Panc1 (cell line): ENCODE measurements around the gene RCOR1. TPM values are rescaled to one million over a fixed set of nuclear protein-coding genes. Genes with fewer than 3 reads are reported as not detected.

Experiments
- ATAC-seq: fragments of 200-7000 bp; cut with Tn5 transposase; 2 replicates; pipeline ENCODE4 v1.9.1; 2020; ENCODE audit warnings: mild to moderate bottlenecking, moderate library complexity
- BruUV-seq: library from RNA; stranded (reverse); fragments of 400-500 nt; replicated peaks from 2 replicates; lab custom pipeline; 2021; lab: Mats Ljungman, UMichigan
- CTCF ChIA-PET: fragments of 300-600 bp; sonication (Branson Sonifier 250); formaldehyde crosslinking; loops from one replicate; lab custom pipeline; 2022; ENCODE audit warnings: antibody characterized with exemption; lab: Charles Lee
- POLR2A ChIA-PET: fragments of 300-600 bp; sonication (Branson Sonifier 250); formaldehyde crosslinking; loops from one replicate; lab custom pipeline; 2022; ENCODE audit warnings: antibody characterized with exemption; lab: Charles Lee
- DNase-seq: peaks from one replicate; pipeline ENCODE4 v3.0.0-alpha.2; 2010; ENCODE audit warnings: low read depth, low spot score
- H3K27ac ChIP-seq: 2 replicates; pipeline ENCODE4 v1.5.1; 2011; ENCODE audit warnings: mild to moderate bottlenecking, low read length, inconsistent platforms
- H3K27me3 ChIP-seq: fragments of 200-500 bp; sonication (Bioruptor generic); 2 replicates; pipeline ENCODE4 v1.6.0; 2014; ENCODE audit warnings: low read length, inconsistent platforms; ENCODE audit not compliant: control insufficient read depth, insufficient read depth
- H3K36me3 ChIP-seq: fragments of 200-500 bp; sonication (Bioruptor generic); 2 replicates; pipeline ENCODE4 v1.5.1; 2014; ENCODE audit warnings: inconsistent platforms, mild to moderate bottlenecking, low read length, moderate library complexity; ENCODE audit not compliant: control insufficient read depth, insufficient read depth
- H3K4me1 ChIP-seq: 2 replicates; pipeline ENCODE4 v1.5.1; 2011; ENCODE audit warnings: inconsistent platforms, mild to moderate bottlenecking, low read length, moderate library complexity; ENCODE audit not compliant: control insufficient read depth, insufficient read depth
- H3K4me3 ChIP-seq, 2 experiments: 2 replicates each; pipeline ENCODE4 v1.5.1; 2011 to 2012; ENCODE audit warnings: low read depth in 2 of 2, low read length in 2 of 2, mild to moderate bottlenecking in 2 of 2, inconsistent platforms in 1 of 2, moderate library complexity in 1 of 2
- H3K9me3 ChIP-seq: fragments of 200-500 bp; sonication (Bioruptor generic); 2 replicates; pipeline ENCODE4 v1.5.1; 2014; ENCODE audit warnings: low read depth, mild to moderate bottlenecking, inconsistent platforms, low read length, moderate library complexity; ENCODE audit not compliant: control insufficient read depth, insufficient read depth
- CTCF ChIP-seq: fragments of 450-650 bp; IDR thresholded peaks from 2 replicates; pipeline ENCODE4 v1.5.1; 2017; ENCODE audit warnings: mild to moderate bottlenecking
- POLR2AphosphoS5 ChIP-seq: IDR thresholded peaks from 2 replicates; pipeline ENCODE4 v1.6.1; 2012; ENCODE audit warnings: mild to moderate bottlenecking, low read depth, low read length, moderate library complexity
- REST ChIP-seq, 2 experiments: IDR thresholded peaks; 2 replicates each; pipeline ENCODE4 v1.6.1; 2011 to 2012; ENCODE audit warnings: low read depth in 2 of 2, control low read depth in 1 of 2, low read length in 1 of 2, mild to moderate bottlenecking in 1 of 2, moderate library complexity in 1 of 2; ENCODE audit not compliant: insufficient read depth in 1 of 2
- SIN3A ChIP-seq: IDR thresholded peaks from 2 replicates; pipeline ENCODE4 v1.6.1; 2012; ENCODE audit warnings: low read depth, mild to moderate bottlenecking, low read length, moderate library complexity, borderline replicate concordance; ENCODE audit not compliant: insufficient read depth
- TCF7L2 ChIP-seq: IDR thresholded peaks from 2 replicates; pipeline ENCODE4 v1.6.1; 2011; ENCODE audit warnings: mild to moderate bottlenecking, low read depth, low read length, inconsistent platforms
- in situ Hi-C: cut with HindIII; loops from 2 replicates; pipeline ENCODE4 v1.10.0; 2016; ENCODE audit warnings: low sequenced_read_pairs, low pct_unique_long_range_greater_than_20kb
- intact Hi-C: fragments of 100-400 bp; cut with micrococcal nuclease; formaldehyde crosslinking; loops from one replicate; pipeline ENCODE4 v1.10.0; 2022; ENCODE audit not compliant: unreplicated experiment
- total RNA-seq: library from RNA; stranded (reverse); gene quantifications from one replicate; pipeline ENCODE4 v1.2.1, GENCODE V29; 2021; ENCODE audit not compliant: unreplicated experiment

Gene RCOR1
- total RNA-seq, 1 experiment from 2014 or later = 27.1 TPM

- in situ Hi-C loops (no loop called here), intact Hi-C loops (no loop called here)
- H3K27ac ChIP-seq = no peak overlapping the region
- no TSS peak for BruUV-seq
- ChIA-PET POLR2A (interaction anchor here (0.7 kb wide), 1 partner anchor 38 kb away, joined by 15 read pairs; no protein-coding TSS in a partner anchor), CTCF (no interaction called here)
- no peaks in the 10 kb centered on the region for H3K36me3 ChIP-seq
- no peak overlapping the region for H3K4me3 ChIP-seq
- H3K4me1 ChIP-seq = no peaks in the 10 kb centered on the region
- DNase-seq (no peak), ATAC-seq (no peak)
- no peaks in the 10 kb centered on the region for H3K27me3 ChIP-seq
- H3K9me3 ChIP-seq = no peaks in the 10 kb centered on the region
- TF ChIP-seq SIN3A (no peak), REST (IDR thresholded peaks at IDR 0.05; ENCODE audit: insufficient read depth in 1 of 2, low read depth in 2 of 2, low read length in 1 of 2) (no peak), POLR2AphosphoS5 (no peak), TCF7L2 (no peak), CTCF (no peak)
Measured at GRCh38 chr14:102732924-102733323, 140.5 kb downstream of the RCOR1 start.

- H3K36me3 ChIP-seq = no peaks in the 10 kb centered on the region
Measured at GRCh38 chr14:102733326-102733725, 140.9 kb downstream of the RCOR1 start.

More at GRCh38 chr14:102733326-102733725, 140.9 kb downstream of the RCOR1 start:
- H3K27me3 ChIP-seq = no peaks in the 10 kb centered on the region
- ChIA-PET CTCF (no interaction called here), POLR2A (no interaction called here)
- no peak overlapping the region for H3K27ac ChIP-seq
- in situ Hi-C loops = no loop called here
- BruUV-seq = no TSS peak
- TF ChIP-seq TCF7L2 (no peak), REST (IDR thresholded peaks at IDR 0.05; ENCODE audit: insufficient read depth in 1 of 2, low read depth in 2 of 2, low read length in 1 of 2) (no peak), SIN3A (no peak), POLR2AphosphoS5 (no peak), CTCF (no peak)
- no peak for DNase-seq
- no peak overlapping the region for H3K4me3 ChIP-seq
- ATAC-seq = no peak
- H3K9me3 ChIP-seq = no peaks in the 10 kb centered on the region
- intact Hi-C loops = no loop called here
- no peaks in the 10 kb centered on the region for H3K4me1 ChIP-seq
